ENCODE results near the gene ANKFN1.

The ANKFN1 gene

DNA sequence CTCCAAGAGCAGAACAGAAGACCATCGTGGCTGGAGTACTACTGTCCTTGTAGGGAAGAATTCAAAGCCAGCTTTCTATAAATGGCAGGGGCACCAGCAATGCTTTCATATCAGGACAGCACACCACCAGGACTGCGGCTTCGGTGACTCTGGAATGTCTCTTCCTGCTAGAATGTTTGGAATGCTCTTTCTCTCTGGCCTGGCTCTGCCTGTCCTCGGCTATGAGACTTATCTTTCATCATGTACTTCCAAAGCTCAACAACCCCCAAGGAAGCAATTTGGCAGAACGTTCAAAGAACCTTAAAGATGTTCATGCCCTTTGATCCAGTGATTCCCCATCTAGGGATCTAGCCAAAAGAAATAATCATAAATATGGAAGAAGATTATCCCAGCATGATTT, 387.6 kb downstream of the ANKFN1 start:
- no peak overlapping the region for H3K4me3 ChIP-seq (ENCODE audit: control insufficient read depth, low read depth, low read length)
- no peak for DNase-seq (ENCODE audit: low read depth)
- TF ChIP-seq, protein P1, sequence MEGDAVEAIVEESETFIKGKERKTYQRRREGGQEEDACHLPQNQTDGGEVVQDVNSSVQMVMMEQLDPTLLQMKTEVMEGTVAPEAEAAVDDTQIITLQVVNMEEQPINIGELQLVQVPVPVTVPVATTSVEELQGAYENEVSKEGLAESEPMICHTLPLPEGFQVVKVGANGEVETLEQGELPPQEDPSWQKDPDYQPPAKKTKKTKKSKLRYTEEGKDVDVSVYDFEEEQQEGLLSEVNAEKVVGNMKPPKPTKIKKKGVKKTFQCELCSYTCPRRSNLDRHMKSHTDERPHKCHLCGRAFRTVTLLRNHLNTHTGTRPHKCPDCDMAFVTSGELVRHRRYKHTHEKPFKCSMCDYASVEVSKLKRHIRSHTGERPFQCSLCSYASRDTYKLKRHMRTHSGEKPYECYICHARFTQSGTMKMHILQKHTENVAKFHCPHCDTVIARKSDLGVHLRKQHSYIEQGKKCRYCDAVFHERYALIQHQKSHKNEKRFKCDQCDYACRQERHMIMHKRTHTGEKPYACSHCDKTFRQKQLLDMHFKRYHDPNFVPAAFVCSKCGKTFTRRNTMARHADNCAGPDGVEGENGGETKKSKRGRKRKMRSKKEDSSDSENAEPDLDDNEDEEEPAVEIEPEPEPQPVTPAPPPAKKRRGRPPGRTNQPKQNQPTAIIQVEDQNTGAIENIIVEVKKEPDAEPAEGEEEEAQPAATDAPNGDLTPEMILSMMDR (conservative IDR thresholded peaks at IDR 0.05; ENCODE audit: control insufficient read depth, insufficient read depth, low read depth, low read length): no peak

DNA sequence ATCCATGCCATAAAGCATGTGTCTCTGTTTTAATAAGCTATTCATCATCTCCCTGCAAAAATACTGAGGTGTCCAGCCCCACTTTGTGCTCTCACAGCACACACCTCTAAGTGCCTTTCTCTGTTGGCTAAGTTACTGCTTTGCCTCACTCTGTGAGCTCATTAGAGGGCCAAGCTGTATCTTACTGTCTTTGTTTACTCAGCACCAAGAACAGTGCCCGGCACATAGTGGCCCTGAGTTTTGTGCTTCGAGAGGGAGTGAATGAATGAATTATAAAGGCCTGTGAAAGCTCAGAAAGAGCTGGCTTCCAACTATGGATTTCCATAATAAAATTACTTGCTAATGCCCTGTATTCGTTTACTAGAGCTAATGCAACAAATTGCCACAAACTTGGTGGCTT, 390.0 kb downstream of the ANKFN1 start:
- TF ChIP-seq, protein P1 (conservative IDR thresholded peaks at IDR 0.05; ENCODE audit: control insufficient read depth, insufficient read depth, low read depth, low read length): no peak
- no peak overlapping the region for H3K4me3 ChIP-seq (ENCODE audit: control insufficient read depth, low read depth, low read length)
- no peak for DNase-seq (ENCODE audit: low read depth)

DNA sequence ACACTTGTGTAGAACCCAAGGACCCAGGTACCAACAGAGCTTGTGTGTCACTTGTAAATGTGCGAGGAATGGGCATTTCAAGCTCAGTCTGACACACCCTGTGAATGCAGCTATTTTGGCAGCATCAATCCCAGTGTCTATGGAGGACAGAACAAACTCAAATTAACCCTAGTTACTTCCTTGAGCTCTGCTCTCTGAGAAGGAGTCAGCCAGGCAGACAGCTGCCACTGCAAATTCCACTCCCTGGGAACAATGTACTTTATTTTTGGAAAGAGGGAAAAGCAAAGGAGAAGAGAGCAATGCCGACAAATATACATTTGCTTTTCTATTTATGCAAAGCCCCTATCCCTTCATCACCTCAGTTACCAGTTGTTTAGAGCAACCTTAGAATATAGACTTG, 391.8 kb downstream of the ANKFN1 start:
- TF ChIP-seq, protein P1 (conservative IDR thresholded peaks at IDR 0.05; ENCODE audit: control insufficient read depth, insufficient read depth, low read depth, low read length): no peak
- DNase-seq (ENCODE audit: low read depth): no peak
- H3K4me3 ChIP-seq (ENCODE audit: control insufficient read depth, low read depth, low read length): no peak overlapping the region

DNA sequence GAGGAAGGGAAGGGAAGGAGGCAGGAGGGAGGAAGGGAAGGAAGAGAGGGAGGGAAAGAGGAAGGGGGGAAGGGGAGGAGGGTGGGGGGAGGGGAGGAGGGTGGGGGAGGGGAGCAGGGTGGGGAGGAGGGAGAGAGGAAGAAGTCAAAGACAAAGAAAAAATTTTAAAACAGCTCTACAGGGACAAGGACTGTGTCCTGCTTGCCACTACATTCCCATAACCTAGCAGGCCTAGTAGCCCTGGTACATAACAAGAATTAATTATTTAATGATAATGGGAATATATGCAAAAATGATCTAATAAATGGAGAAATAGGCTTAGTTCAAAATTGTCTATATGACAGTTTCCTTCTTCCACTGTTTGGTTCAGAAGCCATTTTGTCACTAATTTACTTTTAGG, 392.7 kb downstream of the ANKFN1 start:
- no peak overlapping the region for H3K4me3 ChIP-seq (ENCODE audit: control insufficient read depth, low read depth, low read length)
- TF ChIP-seq, protein P1 (conservative IDR thresholded peaks at IDR 0.05; ENCODE audit: control insufficient read depth, insufficient read depth, low read depth, low read length): no peak
- DNase-seq (ENCODE audit: low read depth): no peak

DNA sequence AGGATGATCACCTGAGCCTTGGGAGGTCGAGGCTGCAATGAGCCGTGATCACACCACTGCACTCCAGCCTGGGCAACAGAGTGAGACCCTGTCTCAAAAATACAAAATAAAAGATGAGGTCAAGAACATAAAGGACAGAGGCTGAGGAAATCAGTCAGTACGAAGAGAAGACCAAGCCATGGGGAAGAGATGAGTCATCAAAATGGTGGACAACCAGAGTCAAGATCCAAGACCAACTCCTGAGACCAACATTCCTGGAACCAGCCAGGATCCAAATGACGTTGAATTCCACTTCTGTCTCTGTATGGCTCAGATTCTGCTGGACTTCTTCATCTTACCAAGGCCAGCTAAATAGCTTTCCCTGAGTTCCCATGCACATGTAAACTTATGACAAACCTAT, 395.4 kb downstream of the ANKFN1 start:
- DNase-seq (ENCODE audit: low read depth): peak; percentile 3
- H3K4me3 ChIP-seq (ENCODE audit: control insufficient read depth, low read depth, low read length): no peak overlapping the region
- TF ChIP-seq, protein P1 (conservative IDR thresholded peaks at IDR 0.05; ENCODE audit: control insufficient read depth, insufficient read depth, low read depth, low read length): no peak

DNA sequence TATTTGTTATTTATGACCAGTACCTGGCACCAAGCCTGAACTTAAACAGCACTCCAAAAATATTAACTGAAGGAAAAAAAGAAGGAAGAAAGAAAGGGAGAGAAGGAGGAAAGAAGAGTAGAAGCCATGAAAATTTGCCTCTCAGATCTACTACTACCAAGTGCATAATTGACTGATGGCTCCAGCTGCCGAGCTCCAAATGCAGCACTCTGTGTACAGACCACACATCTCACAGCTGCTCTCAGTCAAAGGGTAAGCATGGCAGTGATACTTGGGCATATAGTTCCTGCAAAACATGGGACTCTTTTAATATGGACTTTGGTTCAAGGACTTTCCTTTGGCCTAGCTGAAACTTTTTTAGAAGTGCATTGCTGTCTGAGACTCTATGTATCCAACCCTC, 396.2 kb downstream of the ANKFN1 start:
- no peak overlapping the region for H3K4me3 ChIP-seq (ENCODE audit: control insufficient read depth, low read depth, low read length)
- no peak for DNase-seq (ENCODE audit: low read depth)
- TF ChIP-seq, protein P1 (conservative IDR thresholded peaks at IDR 0.05; ENCODE audit: control insufficient read depth, insufficient read depth, low read depth, low read length): no peak

DNA sequence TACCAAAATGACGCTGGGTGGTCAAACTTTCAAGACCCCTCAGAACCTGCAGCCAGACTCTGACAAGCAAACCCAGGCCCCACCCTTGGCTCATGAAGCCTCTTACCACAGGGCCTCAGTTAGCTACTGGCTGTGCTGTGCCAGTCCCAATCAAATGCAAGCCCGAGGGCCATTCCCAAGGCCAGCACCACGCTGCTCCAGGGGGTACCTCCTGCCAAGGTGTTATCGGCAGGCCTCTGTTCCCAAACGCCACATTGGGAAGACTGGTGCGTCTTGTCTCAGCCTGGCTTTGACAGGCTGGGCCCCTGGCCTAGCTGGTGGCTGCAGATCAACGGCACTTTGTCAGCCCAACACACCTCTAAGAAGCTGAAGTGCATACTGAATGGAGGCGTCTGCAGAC, 404.4 kb downstream of the ANKFN1 start:
- TF ChIP-seq, protein P1 (conservative IDR thresholded peaks at IDR 0.05; ENCODE audit: control insufficient read depth, insufficient read depth, low read depth, low read length): no peak
- DNase-seq (ENCODE audit: low read depth): no peak
- no peak overlapping the region for H3K4me3 ChIP-seq (ENCODE audit: control insufficient read depth, low read depth, low read length)

Data from fibroblast of mammary gland (primary cell).